Measurements from ENCODE around the gene VWF.
"Not testable (repeated sequence)": the region's sequence is repeated elsewhere in the genome, so short reads cannot be mapped to it uniquely, and the experiment has no call there.

VWF gene

GRCh38 chr12:6018265-6018664 lies 106.2 kb downstream of the VWF start:
- H3K27ac ChIP-seq (replicated peaks): no peak overlapping the region
- H3K27me3 ChIP-seq (ENCODE audit: insufficient read depth, poor library complexity, severe bottlenecking): no peaks in the 10 kb centered on the region
- no peak for TF ChIP-seq GABPA (IDR thresholded peaks at IDR 0.05; ENCODE audit: low read depth)
- no peak for TF ChIP-seq REST (IDR thresholded peaks at IDR 0.05; ENCODE audit: insufficient replicate concordance, low read depth)
- TF ChIP-seq CTCF (IDR thresholded peaks at IDR 0.05; ENCODE audit: insufficient read depth, low read length): no peak
- no peak for TF ChIP-seq POLR2AphosphoS5 (IDR thresholded peaks at IDR 0.05; ENCODE audit: low read depth)
- TF ChIP-seq SPI1 (IDR thresholded peaks at IDR 0.05; ENCODE audit: borderline replicate concordance, low read depth): no peak
- DNase-seq (ENCODE audit: low read depth in 1 of 2, low spot score in 1 of 2): no peak
- H3K4me3 ChIP-seq (replicated peaks; ENCODE audit: insufficient read depth, low read length): no peak overlapping the region

- TF ChIP-seq POLR2AphosphoS5 (IDR thresholded peaks at IDR 0.05; ENCODE audit: low read depth): no peak
- no peak for TF ChIP-seq GABPA (IDR thresholded peaks at IDR 0.05; ENCODE audit: low read depth)
- no peak for TF ChIP-seq SPI1 (IDR thresholded peaks at IDR 0.05; ENCODE audit: borderline replicate concordance, low read depth)
- TF ChIP-seq REST (IDR thresholded peaks at IDR 0.05; ENCODE audit: insufficient replicate concordance, low read depth): no peak
- TF ChIP-seq CTCF (IDR thresholded peaks at IDR 0.05; ENCODE audit: insufficient read depth, low read length): no peak
- DNase-seq (ENCODE audit: low read depth in 1 of 2, low spot score in 1 of 2): no peak
- H3K27ac ChIP-seq (replicated peaks): no peak overlapping the region
- no peaks in the 10 kb centered on the region for H3K27me3 ChIP-seq (ENCODE audit: insufficient read depth, poor library complexity, severe bottlenecking)
- no peak overlapping the region for H3K4me3 ChIP-seq (replicated peaks; ENCODE audit: insufficient read depth, low read length)
These were observed 107.7 kb downstream of the VWF start for GRCh38 chr12:6016756-6017155.

- H3K4me3 ChIP-seq (replicated peaks; ENCODE audit: insufficient read depth, low read length); DNase-seq (ENCODE audit: low read depth in 1 of 2, low spot score in 1 of 2); H3K27me3 ChIP-seq (ENCODE audit: insufficient read depth, poor library complexity, severe bottlenecking); H3K27ac ChIP-seq (replicated peaks): not testable (repeated sequence)
These were observed 108.5 kb downstream of the VWF start for GRCh38 chr12:6016004-6016403.

GRCh38 chr12:6015271-6015670 lies 109.2 kb downstream of the VWF start:
- DNase-seq (ENCODE audit: low read depth in 1 of 2, low spot score in 1 of 2); H3K27ac ChIP-seq (replicated peaks); H3K27me3 ChIP-seq (ENCODE audit: insufficient read depth, poor library complexity, severe bottlenecking); H3K4me3 ChIP-seq (replicated peaks; ENCODE audit: insufficient read depth, low read length): not testable (repeated sequence)

- H3K4me3 ChIP-seq (replicated peaks; ENCODE audit: insufficient read depth, low read length); DNase-seq (ENCODE audit: low read depth in 1 of 2, low spot score in 1 of 2); H3K27ac ChIP-seq (replicated peaks); H3K27me3 ChIP-seq (ENCODE audit: insufficient read depth, poor library complexity, severe bottlenecking): not testable (repeated sequence)
These were observed 113.7 kb downstream of the VWF start for GRCh38 chr12:6010631-6011350.
